Large intestine (tissue), 3 donors: ENCODE results near the gene TNPO3. TPM values are rescaled to one million over a fixed set of nuclear protein-coding genes. Genes with fewer than 3 reads are reported as not detected.
"Not testable (repeated sequence)": the region's sequence is repeated elsewhere in the genome, so short reads cannot be mapped to it uniquely, and the experiment has no call there.

Source experiments
- DNase-seq, 2 donors: peaks; one replicate each; pipeline versions ENCODE4 v3.0.0 to v3.0.0-alpha.2; 2013
- H3K27ac ChIP-seq: one replicate; pipeline ENCODE4 v1.5.1; 2013; ENCODE audit warnings: low read length
- H3K27me3 ChIP-seq: 2 replicates; pipeline ENCODE4 v1.6.1; 2013; ENCODE audit warnings: low read length; ENCODE audit not compliant: control insufficient read depth, insufficient read depth
- H3K36me3 ChIP-seq: 2 replicates; pipeline ENCODE4 v1.6.1; 2013; ENCODE audit warnings: low read length; ENCODE audit not compliant: control insufficient read depth, insufficient read depth
- H3K4me1 ChIP-seq: one replicate; pipeline ENCODE4 v1.6.1; 2013; ENCODE audit warnings: low read length; ENCODE audit not compliant: control insufficient read depth, insufficient read depth
- H3K4me3 ChIP-seq: one replicate; pipeline ENCODE4 v1.5.1; 2013; ENCODE audit warnings: low read length
- H3K9me3 ChIP-seq: one replicate; pipeline ENCODE4 v1.6.1; 2013; ENCODE audit warnings: mild to moderate bottlenecking, low read depth, low read length, moderate library complexity; ENCODE audit not compliant: control insufficient read depth
- WGBS: methylation state at CpG from one replicate; pipeline ENCODE4 v1.1.5; 2013; ENCODE audit warnings: low lambda C conversion rate; ENCODE audit not compliant: insufficient coverage; 5-methylcytosine and 5-hydroxymethylcytosine counted together
- polyA plus RNA-seq: library from polyadenylated mRNA; unstranded; fragments of 120-200 nt; gene quantifications from one replicate; pipeline ENCODE4 v1.2.1, GENCODE V29; 2013

Gene TNPO3
- polyA plus RNA-seq, 1 donor: 32.1 TPM

- Histone ChIP-seq H3K36me3 (peaks cover 15% of the 10 kb centered on the region), H3K9me3 (no peaks in the 10 kb centered on the region), H3K27ac (no peak overlapping the region), H3K4me3 (no peak overlapping the region), H3K4me1 (no peaks in the 10 kb centered on the region), H3K27me3 (no peaks in the 10 kb centered on the region)
- DNase-seq: no peak
- WGBS: no CpG with 5 or more reads among the region's 9 CpGs
Observed at GRCh38 chr7:128947854-128948253, 107.1 kb downstream of the TNPO3 start.

DNA sequence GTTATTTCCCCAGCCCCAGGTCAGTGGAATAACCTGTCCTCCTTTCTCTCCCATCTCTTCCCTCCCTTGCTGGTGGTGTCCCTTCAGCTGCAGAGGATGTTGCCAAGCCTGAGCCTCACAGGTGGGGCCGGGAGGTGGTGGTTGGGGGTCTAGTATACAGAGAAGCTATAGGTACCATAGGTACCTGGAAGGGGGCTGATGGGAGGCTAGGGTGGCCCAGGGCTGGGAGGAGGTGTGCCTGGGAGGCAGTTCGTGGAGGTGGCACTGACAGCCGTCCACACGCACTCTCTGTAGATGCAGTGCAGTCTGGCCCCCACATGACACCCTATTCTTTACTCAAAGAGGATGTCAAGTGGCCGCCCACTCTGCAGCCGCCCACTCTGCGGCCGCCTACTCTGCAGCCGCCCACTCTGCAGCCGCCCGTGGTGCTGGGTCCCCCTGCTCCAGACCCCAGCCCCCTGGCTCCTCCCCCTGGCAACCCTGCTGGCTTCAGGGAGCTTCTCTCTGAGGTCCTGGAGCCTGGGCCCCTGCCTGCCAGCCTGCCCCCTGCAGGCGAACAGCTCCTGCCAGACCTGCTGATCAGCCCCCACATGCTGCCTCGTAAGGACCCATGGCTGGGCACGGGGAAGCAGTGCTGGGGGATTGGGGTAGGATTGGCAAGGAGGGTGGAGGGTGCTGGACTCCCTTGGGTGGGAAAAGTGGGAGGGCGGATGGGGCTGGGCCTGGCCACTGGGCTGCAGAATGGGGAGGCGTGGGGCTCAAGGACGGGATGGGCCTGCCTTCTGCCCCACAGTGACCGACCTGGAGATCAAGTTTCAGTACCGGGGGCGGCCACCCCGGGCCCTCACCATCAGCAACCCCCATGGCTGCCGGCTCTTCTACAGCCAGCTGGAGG is 107.7 kb downstream of the TNPO3 start:
- no CpG with 5 or more reads among the region's 22 CpGs for WGBS
- no peak for DNase-seq
- no peaks in the 10 kb centered on the region for H3K27me3 ChIP-seq
- H3K9me3 ChIP-seq: no peaks in the 10 kb centered on the region
- H3K4me1 ChIP-seq: no peaks in the 10 kb centered on the region
- no peak overlapping the region for H3K27ac ChIP-seq
- peaks cover 9% of the 10 kb centered on the region for H3K36me3 ChIP-seq
- H3K4me3 ChIP-seq: no peak overlapping the region

DNA sequence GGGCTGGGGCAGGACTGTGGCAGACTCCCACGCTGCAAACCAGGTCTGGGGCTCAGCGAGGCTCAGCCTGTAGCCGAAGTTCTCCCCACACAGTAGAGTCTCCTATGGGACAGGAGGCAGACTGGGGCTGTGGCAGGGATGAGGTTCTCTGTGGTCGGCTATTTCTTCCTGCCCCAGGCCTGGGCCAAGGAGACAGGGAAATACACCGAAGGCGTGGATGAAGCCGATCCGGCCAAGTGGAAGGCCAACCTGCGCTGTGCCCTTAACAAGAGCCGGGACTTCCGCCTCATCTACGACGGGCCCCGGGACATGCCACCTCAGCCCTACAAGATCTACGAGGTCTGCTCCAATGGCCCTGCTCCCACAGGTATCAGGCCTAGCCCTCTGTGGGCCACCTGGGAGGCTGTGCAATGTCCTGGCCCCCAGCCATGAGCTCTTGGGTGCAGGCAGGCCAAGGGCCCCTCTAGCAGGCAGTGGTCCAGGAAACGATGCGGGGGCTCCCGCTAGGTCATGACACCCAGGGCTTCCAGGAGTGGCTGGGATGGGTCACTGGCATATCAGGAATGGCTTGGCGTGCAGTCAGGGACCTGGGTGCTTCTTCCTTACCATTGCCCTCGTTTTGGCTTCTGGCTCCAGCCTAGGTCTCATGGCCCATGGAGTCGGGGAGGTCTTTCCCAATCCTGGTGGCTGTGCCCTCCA is 109.1 kb downstream of the TNPO3 start:
- no peak for DNase-seq
- WGBS: no CpG with 5 or more reads among the region's 21 CpGs
- Histone ChIP-seq H3K27ac (no peak overlapping the region), H3K4me1 (no peaks in the 10 kb centered on the region), H3K9me3 (no peaks in the 10 kb centered on the region), H3K4me3 (no peak overlapping the region), H3K36me3 (no peaks in the 10 kb centered on the region), H3K27me3 (no peaks in the 10 kb centered on the region)

- H3K27me3 ChIP-seq: peaks cover under 1% of the 10 kb centered on the region
- no peaks in the 10 kb centered on the region for H3K9me3 ChIP-seq
- no peaks in the 10 kb centered on the region for H3K36me3 ChIP-seq
- H3K27ac ChIP-seq: no peak overlapping the region
- no peak for DNase-seq
- 65% methylated on average over 3 of the region's 7 CpGs for WGBS
- no peak overlapping the region for H3K4me3 ChIP-seq
- H3K4me1 ChIP-seq: no peaks in the 10 kb centered on the region
Observed at GRCh38 chr7:128944487-128945236, 110.2 kb downstream of the TNPO3 start.

- H3K27me3 ChIP-seq: peaks cover 13% of the 10 kb centered on the region
- not testable (repeated sequence) for H3K4me3 ChIP-seq, DNase-seq, H3K9me3 ChIP-seq, H3K4me1 ChIP-seq, H3K27ac ChIP-seq, H3K36me3 ChIP-seq
- WGBS: no CpG with 5 or more reads among the region's 2 CpGs
Observed at GRCh38 chr7:128943251-128943650, 111.7 kb downstream of the TNPO3 start.

GRCh38 chr7:128941946-128942526 is 112.9 kb downstream of the TNPO3 start:
- WGBS: no CpG with 5 or more reads among the region's 16 CpGs
- Histone ChIP-seq H3K4me1 (peaks cover under 1% of the 10 kb centered on the region), H3K4me3 (no peak overlapping the region), H3K36me3 (no peaks in the 10 kb centered on the region), H3K9me3 (no peaks in the 10 kb centered on the region), H3K27ac (no peak overlapping the region), H3K27me3 (peaks cover 20% of the 10 kb centered on the region)
- no peak for DNase-seq

DNA sequence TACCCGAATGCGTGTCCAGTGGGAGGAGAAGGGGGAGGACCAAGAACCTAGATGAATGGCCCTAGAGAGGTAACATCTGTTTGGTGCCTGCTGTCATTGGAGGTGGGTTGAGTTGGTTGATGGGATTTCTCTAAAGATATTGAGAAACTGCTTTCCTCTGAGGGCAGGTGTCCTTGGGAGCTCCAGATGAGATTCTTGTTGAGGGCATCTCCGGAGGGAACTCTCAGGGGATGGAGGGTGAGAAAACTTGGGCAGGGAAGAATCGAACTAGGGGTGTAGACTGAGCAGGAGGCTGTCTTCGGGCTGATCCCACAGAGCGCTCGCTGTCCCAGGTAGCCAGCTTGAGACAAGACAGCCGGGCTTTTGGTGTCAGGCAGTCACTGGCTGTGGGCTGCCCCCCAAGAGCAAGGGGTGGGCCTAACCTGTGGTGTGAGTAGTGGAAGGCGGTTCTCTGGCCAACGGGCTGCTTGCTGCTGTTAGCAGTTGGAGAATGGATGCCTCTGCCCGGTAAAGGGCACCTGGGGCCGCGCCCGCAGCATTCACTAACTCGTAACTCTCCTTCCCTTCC is 113.5 kb downstream of the TNPO3 start:
- Histone ChIP-seq H3K27ac (no peak overlapping the region), H3K9me3 (no peaks in the 10 kb centered on the region), H3K4me3 (no peak overlapping the region), H3K27me3 (peaks cover 20% of the 10 kb centered on the region), H3K36me3 (no peaks in the 10 kb centered on the region), H3K4me1 (peaks cover 7% of the 10 kb centered on the region)
- 80% methylated on average over 2 of the region's 15 CpGs for WGBS
- no peak for DNase-seq

DNA sequence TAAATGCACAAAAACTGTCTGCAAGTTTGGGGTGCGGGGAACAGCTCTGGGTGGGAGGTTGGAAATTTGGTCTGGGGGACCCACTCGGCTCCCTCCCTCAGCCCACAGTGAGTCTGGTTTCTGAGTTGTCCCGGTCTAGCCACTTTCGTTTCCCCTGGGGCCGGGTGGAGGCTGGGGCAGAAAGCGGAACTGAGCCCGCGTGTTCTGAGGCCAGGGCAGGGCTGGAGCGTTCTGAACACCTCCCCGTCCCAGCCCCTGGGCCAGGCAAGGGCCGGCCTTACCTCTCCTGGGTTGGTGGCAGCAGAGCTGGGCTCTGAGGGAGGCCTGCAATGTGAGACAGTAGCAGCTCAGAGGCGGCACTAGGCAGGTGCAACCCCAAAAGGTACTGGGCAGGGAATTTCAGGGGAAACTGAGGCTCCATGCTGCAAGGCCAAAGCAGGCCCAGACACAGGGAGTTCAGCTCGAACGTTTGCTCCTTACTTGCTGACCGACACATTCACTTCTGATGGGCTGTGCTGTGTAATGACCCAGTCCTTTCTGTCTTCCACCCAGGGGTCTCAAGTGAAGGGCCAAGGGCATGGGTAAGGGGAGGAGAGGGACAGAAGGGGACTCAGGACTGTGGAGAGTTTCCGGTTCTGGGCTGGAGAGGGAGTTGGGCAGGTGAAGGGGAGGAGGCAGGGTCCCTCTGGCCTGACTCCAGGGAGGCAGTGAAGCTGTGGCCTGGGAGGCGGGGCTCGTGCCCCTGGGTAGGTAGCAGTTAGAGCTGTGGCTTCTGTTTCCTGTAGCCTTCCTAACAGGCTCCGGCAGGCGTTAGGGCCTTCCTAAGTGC is 114.2 kb downstream of the TNPO3 start:
- Histone ChIP-seq H3K27ac (no peak overlapping the region), H3K4me1 (peaks cover 13% of the 10 kb centered on the region), H3K36me3 (no peaks in the 10 kb centered on the region), H3K9me3 (no peaks in the 10 kb centered on the region), H3K27me3 (peaks cover 20% of the 10 kb centered on the region), H3K4me3 (no peak overlapping the region)
- WGBS: no CpG with 5 or more reads among the region's 20 CpGs
- DNase-seq: no peak

- Histone ChIP-seq H3K4me3 (no peak overlapping the region), H3K36me3 (no peaks in the 10 kb centered on the region), H3K27ac (no peak overlapping the region), H3K27me3 (peaks cover 20% of the 10 kb centered on the region), H3K9me3 (no peaks in the 10 kb centered on the region), H3K4me1 (peaks cover 19% of the 10 kb centered on the region)
- WGBS: no CpG with 5 or more reads among the region's 18 CpGs
- no peak for DNase-seq
Observed at GRCh38 chr7:128939861-128940410, 115.0 kb downstream of the TNPO3 start.
